Progenitor cell of endocrine pancreas (in vitro differentiated cells): ENCODE measurements around the gene RAB31. TPM values are rescaled to one million over a fixed set of nuclear protein-coding genes. Genes with fewer than 3 reads are reported as not detected.
"Not testable (repeated sequence)": the region's sequence is repeated elsewhere in the genome, so short reads cannot be mapped to it uniquely, and the experiment has no call there.

Experiments
- DNase-seq: peaks from one replicate; pipeline ENCODE4 v3.0.0; 2021; ENCODE audit warnings: low spot score; ENCODE audit not compliant: unreplicated experiment
- H3K27ac Mint-ChIP-seq: 2 replicates; pipeline ENCODE4 v1.8.0; 2021; ENCODE audit warnings: mild to moderate bottlenecking, moderate library complexity, mixed read lengths
- H3K27me3 Mint-ChIP-seq: 2 replicates; pipeline ENCODE4 v1.8.0; 2021; ENCODE audit warnings: mixed read lengths
- H3K36me3 Mint-ChIP-seq: 2 replicates; pipeline ENCODE4 v1.8.0; 2022; ENCODE audit warnings: mixed read lengths; ENCODE audit not compliant: insufficient read depth
- H3K4me1 Mint-ChIP-seq: 2 replicates; pipeline ENCODE4 v1.8.0; 2021; ENCODE audit warnings: low read depth, mixed read lengths
- H3K4me3 Mint-ChIP-seq: 2 replicates; pipeline ENCODE4 v1.8.0; 2021; ENCODE audit warnings: low read depth, mild to moderate bottlenecking, moderate library complexity, mixed read lengths
- H3K9me3 Mint-ChIP-seq: 2 replicates; pipeline ENCODE4 v1.8.0; 2021; ENCODE audit warnings: low read depth, mixed read lengths
- CTCF ChIP-seq: fragments of 200-600 bp; sonication (generic); IDR thresholded peaks from one replicate; pipeline ENCODE4 v1.5.0; 2021; ENCODE audit warnings: antibody characterized with exemption, mild to moderate bottlenecking; ENCODE audit not compliant: unreplicated experiment
- total RNA-seq: library from RNA; stranded (reverse); gene quantifications from 2 replicates; pipeline ENCODE4 v1.2.1, GENCODE V29; 2021

Gene RAB31
- total RNA-seq, 1 donor from 2014 or later: 2.9 TPM

DNA sequence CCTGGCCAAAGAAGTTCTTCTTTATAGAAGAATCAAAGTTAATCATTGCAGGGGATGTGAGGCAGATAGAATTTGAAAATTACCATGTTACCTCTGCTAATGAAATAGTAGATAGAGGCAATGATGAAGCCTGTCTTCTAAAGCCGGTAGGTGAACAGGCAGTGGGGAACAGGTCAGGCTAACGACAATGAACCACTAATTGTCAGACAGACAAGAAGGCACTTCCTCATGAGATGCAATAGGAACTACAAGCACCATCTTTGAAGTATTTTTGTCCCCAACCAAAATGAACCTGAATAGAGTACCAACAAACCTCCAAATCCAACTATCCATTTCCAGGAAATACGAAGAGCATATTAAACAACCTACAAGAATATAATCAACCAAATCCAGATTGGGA, 41.6 kb upstream of the RAB31 start:
- no peaks in the 10 kb centered on the region for H3K36me3 Mint-ChIP-seq
- H3K4me3 Mint-ChIP-seq: no peak overlapping the region
- no peak for TF ChIP-seq CTCF
- H3K27ac Mint-ChIP-seq: no peak overlapping the region
- H3K9me3 Mint-ChIP-seq: no peaks in the 10 kb centered on the region
- no peaks in the 10 kb centered on the region for H3K4me1 Mint-ChIP-seq
- no peaks in the 10 kb centered on the region for H3K27me3 Mint-ChIP-seq
- no peak for DNase-seq

GRCh38 chr18:9669016-9669415, 39.1 kb upstream of the RAB31 start:
- no peak for DNase-seq
- Mint-ChIP-seq H3K9me3 (no peaks in the 10 kb centered on the region), H3K4me1 (peaks cover 9% of the 10 kb centered on the region), H3K36me3 (no peaks in the 10 kb centered on the region), H3K27me3 (no peaks in the 10 kb centered on the region), H3K27ac (no peak overlapping the region), H3K4me3 (no peak overlapping the region)
- TF ChIP-seq CTCF: no peak

DNA sequence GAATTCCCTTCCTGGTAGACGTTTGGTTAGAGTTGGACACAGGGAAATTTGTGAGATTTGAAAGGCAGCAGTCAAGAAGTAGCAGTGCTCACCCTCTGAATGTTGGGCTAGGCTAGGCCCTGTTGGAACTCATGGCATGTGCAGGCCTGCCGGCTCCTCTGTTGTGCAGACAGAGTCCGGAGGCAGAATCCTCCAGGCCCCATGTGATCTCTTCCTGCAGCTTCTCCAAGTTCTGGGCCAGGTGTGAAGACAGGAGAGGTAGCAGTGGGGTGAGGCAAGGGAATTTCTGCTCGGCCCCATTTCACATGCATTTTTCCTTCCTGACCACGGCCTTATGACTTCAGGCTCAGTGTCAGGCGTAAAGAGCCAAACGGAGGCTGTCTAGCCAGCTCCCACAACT, 36.9 kb upstream of the RAB31 start:
- H3K9me3 Mint-ChIP-seq: no peaks in the 10 kb centered on the region
- no peak overlapping the region for H3K4me3 Mint-ChIP-seq
- H3K4me1 Mint-ChIP-seq: peaks cover 9% of the 10 kb centered on the region
- no peak for DNase-seq
- no peaks in the 10 kb centered on the region for H3K36me3 Mint-ChIP-seq
- TF ChIP-seq CTCF: no peak
- H3K27ac Mint-ChIP-seq: no peak overlapping the region
- no peaks in the 10 kb centered on the region for H3K27me3 Mint-ChIP-seq

- peak overlapping the region; percentile 94 for H3K27ac Mint-ChIP-seq
These were observed 34.5 kb upstream of the RAB31 start for GRCh38 chr18:9673296-9674251.

GRCh38 chr18:9678216-9678615, 29.9 kb upstream of the RAB31 start:
- not testable (repeated sequence) for H3K4me3 Mint-ChIP-seq, H3K4me1 Mint-ChIP-seq, H3K9me3 Mint-ChIP-seq, H3K36me3 Mint-ChIP-seq, H3K27me3 Mint-ChIP-seq, DNase-seq, H3K27ac Mint-ChIP-seq

More at GRCh38 chr18:9673296-9674251, 34.5 kb upstream of the RAB31 start:
- peak; percentile 24 for TF ChIP-seq CTCF
- peaks cover 9% of the 10 kb centered on the region for H3K4me1 Mint-ChIP-seq
- H3K36me3 Mint-ChIP-seq: no peaks in the 10 kb centered on the region
- H3K27me3 Mint-ChIP-seq: no peaks in the 10 kb centered on the region
- DNase-seq: no peak
- H3K9me3 Mint-ChIP-seq: no peaks in the 10 kb centered on the region
- H3K4me3 Mint-ChIP-seq: no peak overlapping the region

GRCh38 chr18:9679125-9679524, 29.0 kb upstream of the RAB31 start:
- Mint-ChIP-seq H3K27ac (no peak overlapping the region), H3K9me3 (no peaks in the 10 kb centered on the region), H3K27me3 (no peaks in the 10 kb centered on the region), H3K4me3 (no peak overlapping the region), H3K36me3 (no peaks in the 10 kb centered on the region), H3K4me1 (no peaks in the 10 kb centered on the region)
- DNase-seq: no peak
- TF ChIP-seq CTCF: no peak
